ENCODE results near the gene TLCD1. TPM values are rescaled to one million over a fixed set of nuclear protein-coding genes. Genes with fewer than 3 reads are reported as not detected.

Gene TLCD1
- total and polyA plus RNA-seq, 2 donors (not counting 1 experiment from before 2014, with no cell fraction given), result 0.49 to 3.1 TPM

- ChIA-PET CTCF (interaction anchor here (1.3 to 1.6 kb wide), 3 partner anchors 8 to 15 kb away, joined by 3 to 14 read pairs (median 10); partner anchors contain the start of genes RPL23A and TLCD1), POLR2A (interaction anchor here (0.6 to 13.3 kb wide), 2 partner anchors 10 to 14 kb away, joined by 4 to 511 read pairs; partner anchors contain the start of gene TRAF4)
- Histone ChIP-seq H3K9ac (ENCODE audit: low read length) (no peak overlapping the region), H3K27ac (ENCODE audit: low read length in 2 of 2) (no peak overlapping the region), H3K9me3 (ENCODE audit: control extremely low read depth in 1 of 3, control insufficient read depth in 2 of 3, insufficient read depth in 1 of 3, low read length in 2 of 3) (peaks cover 0 to 15% (median 0%) of the 10 kb centered on the region in 3 donors), H3K36me3 (replicated peaks in 1 of 2; ENCODE audit: control extremely low read depth in 1 of 2, control insufficient read depth in 1 of 2, extremely low read depth in 1 of 2, insufficient read depth in 2 of 2, low read length in 1 of 2) (peaks cover 0 to 11% of the 10 kb centered on the region in 2 experiments), H3K4me3 (ENCODE audit: control extremely low read depth in 1 of 5, extremely low read depth in 1 of 5, insufficient read depth in 1 of 5, low read depth in 2 of 5, low read length in 4 of 5) (no peak overlapping the region), H3K27me3 (replicated peaks in 1 of 4; ENCODE audit: control extremely low read depth in 1 of 4, control insufficient read depth in 3 of 4, insufficient read depth in 4 of 4, low read length in 3 of 4) (no peaks in the 10 kb centered on the region), H3K4me2 (replicated peaks; ENCODE audit: low read depth, low read length, poor library complexity, severe bottlenecking) (no peak overlapping the region), H4K20me1 (ENCODE audit: control insufficient read depth, insufficient read depth, low read length, poor library complexity, severe bottlenecking) (no peaks in the 10 kb centered on the region), H3K79me2 (ENCODE audit: control insufficient read depth, insufficient read depth, low read length) (peaks cover 52% of the 10 kb centered on the region), H2AFZ (ENCODE audit: insufficient read depth, low read depth, low read length, poor library complexity, severe bottlenecking) (no peak overlapping the region), H3K4me1 (ENCODE audit: control insufficient read depth in 2 of 2, insufficient read depth in 2 of 2, low read length in 2 of 2) (peaks cover 60 to 62% of the 10 kb centered on the region in 2 donors)
- intact Hi-C loops (cut with micrococcal nuclease), result no loop called here
- Mint-ChIP-seq H3K27me3 (no peaks in the 10 kb centered on the region), H3K4me1 (peaks cover 61% of the 10 kb centered on the region), H3K9me3 (ENCODE audit: insufficient read depth) (no peaks in the 10 kb centered on the region), H3K27ac (peak overlapping the region; percentile 46), H3K4me3 (no peak overlapping the region)
- WGBS (ENCODE audit: insufficient coverage), result 89% methylated on average over 5 of the region's 5 CpGs
- DNase-seq (no peak), ATAC-seq (ENCODE audit: low read depth) (no peak)
- no peak for TF ChIP-seq EZH2 (IDR thresholded peaks at IDR 0.05; ENCODE audit: borderline replicate concordance, insufficient read depth, low read depth, low read length, poor library complexity, severe bottlenecking)
- TF ChIP-seq, protein P1, sequence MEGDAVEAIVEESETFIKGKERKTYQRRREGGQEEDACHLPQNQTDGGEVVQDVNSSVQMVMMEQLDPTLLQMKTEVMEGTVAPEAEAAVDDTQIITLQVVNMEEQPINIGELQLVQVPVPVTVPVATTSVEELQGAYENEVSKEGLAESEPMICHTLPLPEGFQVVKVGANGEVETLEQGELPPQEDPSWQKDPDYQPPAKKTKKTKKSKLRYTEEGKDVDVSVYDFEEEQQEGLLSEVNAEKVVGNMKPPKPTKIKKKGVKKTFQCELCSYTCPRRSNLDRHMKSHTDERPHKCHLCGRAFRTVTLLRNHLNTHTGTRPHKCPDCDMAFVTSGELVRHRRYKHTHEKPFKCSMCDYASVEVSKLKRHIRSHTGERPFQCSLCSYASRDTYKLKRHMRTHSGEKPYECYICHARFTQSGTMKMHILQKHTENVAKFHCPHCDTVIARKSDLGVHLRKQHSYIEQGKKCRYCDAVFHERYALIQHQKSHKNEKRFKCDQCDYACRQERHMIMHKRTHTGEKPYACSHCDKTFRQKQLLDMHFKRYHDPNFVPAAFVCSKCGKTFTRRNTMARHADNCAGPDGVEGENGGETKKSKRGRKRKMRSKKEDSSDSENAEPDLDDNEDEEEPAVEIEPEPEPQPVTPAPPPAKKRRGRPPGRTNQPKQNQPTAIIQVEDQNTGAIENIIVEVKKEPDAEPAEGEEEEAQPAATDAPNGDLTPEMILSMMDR (IDR thresholded peaks at IDR 0.05), result no peak
These were observed 9.2 kb upstream of the TLCD1 start for GRCh38 chr17:28735242-28735722.

DNA sequence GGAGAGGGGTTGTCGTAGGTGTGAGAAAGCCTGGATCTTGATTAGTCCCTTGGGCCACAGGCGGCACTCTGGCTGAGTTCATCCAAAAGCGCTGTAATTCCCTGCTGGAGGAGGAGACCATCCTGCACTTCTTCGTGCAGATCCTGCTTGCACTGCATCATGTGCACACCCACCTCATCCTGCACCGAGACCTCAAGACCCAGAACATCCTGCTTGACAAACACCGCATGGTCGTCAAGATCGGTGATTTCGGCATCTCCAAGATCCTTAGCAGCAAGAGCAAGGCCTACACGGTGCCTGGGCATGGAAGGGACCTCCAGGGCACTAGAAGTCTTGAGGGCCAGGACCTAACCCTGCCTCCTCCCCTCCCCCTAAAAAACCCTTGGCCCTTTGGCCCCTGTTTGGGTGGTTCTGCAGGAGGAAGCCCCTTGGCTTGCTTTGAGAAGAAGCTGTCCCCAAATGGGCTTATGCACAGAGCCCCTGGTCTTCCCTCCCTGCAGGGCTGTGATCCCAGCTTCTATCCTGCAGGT lies 8.7 kb upstream of the TLCD1 start:
- ATAC-seq (ENCODE audit: low read depth), result no peak
- Histone ChIP-seq H3K27me3 (replicated peaks in 1 of 4; ENCODE audit: control extremely low read depth in 1 of 4, control insufficient read depth in 3 of 4, insufficient read depth in 4 of 4, low read length in 3 of 4) (no peaks in the 10 kb centered on the region), H3K4me1 (ENCODE audit: control insufficient read depth in 2 of 2, insufficient read depth in 2 of 2, low read length in 2 of 2) (peaks cover 57 to 60% of the 10 kb centered on the region in 2 donors), H3K4me3 (ENCODE audit: control extremely low read depth in 1 of 5, extremely low read depth in 1 of 5, insufficient read depth in 1 of 5, low read depth in 2 of 5, low read length in 4 of 5) (no peak overlapping the region), H3K4me2 (replicated peaks; ENCODE audit: low read depth, low read length, poor library complexity, severe bottlenecking) (peak overlapping the region; percentile 2), H3K36me3 (replicated peaks in 1 of 2; ENCODE audit: control extremely low read depth in 1 of 2, control insufficient read depth in 1 of 2, extremely low read depth in 1 of 2, insufficient read depth in 2 of 2, low read length in 1 of 2) (peaks cover 0 to 11% of the 10 kb centered on the region in 2 experiments), H2AFZ (ENCODE audit: insufficient read depth, low read depth, low read length, poor library complexity, severe bottlenecking) (no peak overlapping the region), H4K20me1 (ENCODE audit: control insufficient read depth, insufficient read depth, low read length, poor library complexity, severe bottlenecking) (no peaks in the 10 kb centered on the region), H3K9ac (ENCODE audit: low read length) (no peak overlapping the region), H3K79me2 (ENCODE audit: control insufficient read depth, insufficient read depth, low read length) (peaks cover 55% of the 10 kb centered on the region), H3K27ac (ENCODE audit: low read length in 2 of 2) (no peak overlapping the region), H3K9me3 (ENCODE audit: control extremely low read depth in 1 of 3, control insufficient read depth in 2 of 3, insufficient read depth in 1 of 3, low read length in 2 of 3) (peaks cover 0 to 11% (median 0%) of the 10 kb centered on the region in 3 donors)
- no peak for DNase-seq
- WGBS (ENCODE audit: insufficient coverage), result 86% methylated on average over 8 of the region's 10 CpGs
- ChIA-PET CTCF (interaction anchor here (1.3 to 1.6 kb wide), 3 partner anchors 8 to 15 kb away, joined by 3 to 14 read pairs (median 10); partner anchors contain the start of genes RPL23A and TLCD1), POLR2A (interaction anchor here (0.6 to 13.3 kb wide), 2 partner anchors 10 to 13 kb away, joined by 4 to 511 read pairs; partner anchors contain the start of gene TRAF4)
- no peaks in the 10 kb centered on the region for H3K27me3 Mint-ChIP-seq
- no peak for TF ChIP-seq EZH2 (IDR thresholded peaks at IDR 0.05; ENCODE audit: borderline replicate concordance, insufficient read depth, low read depth, low read length, poor library complexity, severe bottlenecking)
- TF ChIP-seq, protein P1 (IDR thresholded peaks at IDR 0.05), result no peak
- intact Hi-C loops (cut with micrococcal nuclease), result no loop called here
- peak overlapping the region; percentile 61 for H3K27ac Mint-ChIP-seq
- peak overlapping the region; percentile 13 for H3K4me3 Mint-ChIP-seq
- peaks cover 62% of the 10 kb centered on the region for H3K4me1 Mint-ChIP-seq
- H3K9me3 Mint-ChIP-seq (ENCODE audit: insufficient read depth), result no peaks in the 10 kb centered on the region
